A673 (cell line): Measurements from ENCODE around the gene LIN54. TPM values are rescaled to one million over a fixed set of nuclear protein-coding genes. Genes with fewer than 3 reads are reported as not detected.
"Not testable (repeated sequence)": the region's sequence is repeated elsewhere in the genome, so short reads cannot be mapped to it uniquely, and the experiment has no call there.

Experiments
- BruUV-seq: library from RNA; stranded (reverse); fragments of 400-500 nt; replicated peaks from 2 replicates; lab custom pipeline; 2021; lab: Mats Ljungman, UMichigan
- CTCF ChIA-PET: fragments of 300-600 bp; sonication (Branson Sonifier 250); formaldehyde crosslinking; loops from one replicate; lab custom pipeline; 2022; ENCODE audit warnings: antibody characterized with exemption; lab: Charles Lee
- POLR2A ChIA-PET: fragments of 300-600 bp; sonication (Branson Sonifier 250); formaldehyde crosslinking; loops from one replicate; lab custom pipeline; 2022; ENCODE audit warnings: antibody characterized with exemption; ENCODE audit not compliant: low non-redundant PET; lab: Charles Lee
- DNase-seq: peaks from one replicate; pipeline ENCODE4 v3.0.0-alpha.2; 2015; ENCODE audit warnings: low spot score
- H3K27ac ChIP-seq: fragments of 200-600 bp; sonication (generic); 2 replicates; pipeline ENCODE4 v1.5.1; 2016; ENCODE audit warnings: mixed run types, low read depth, mild to moderate bottlenecking, mixed read lengths, antibody characterized with exemption, low read length; ENCODE audit not compliant: poor library complexity, severe bottlenecking
- H3K27me3 ChIP-seq: fragments of 200-600 bp; sonication (generic); replicated peaks from 2 replicates; pipeline ENCODE4 v1.6.1; 2017; ENCODE audit warnings: mixed run types, low read depth, mild to moderate bottlenecking, mixed read lengths, antibody characterized with exemption, low read length; ENCODE audit not compliant: insufficient read depth, poor library complexity
- H3K36me3 ChIP-seq: fragments of 200-600 bp; sonication (generic); 2 replicates; pipeline ENCODE4 v1.6.1; 2016; ENCODE audit warnings: mixed run types, mild to moderate bottlenecking, mixed read lengths, antibody characterized with exemption, low read length; ENCODE audit not compliant: insufficient read depth, poor library complexity, severe bottlenecking
- H3K4me1 ChIP-seq: fragments of 200-600 bp; sonication (generic); 2 replicates; pipeline ENCODE4 v1.6.1; 2017; ENCODE audit warnings: mixed run types, mild to moderate bottlenecking, mixed read lengths, antibody characterized with exemption, low read length; ENCODE audit not compliant: insufficient read depth, poor library complexity, severe bottlenecking
- H3K4me3 ChIP-seq: fragments of 200-600 bp; sonication (generic); 2 replicates; pipeline ENCODE4 v1.5.1; 2016; ENCODE audit warnings: low read depth, mixed run types, mild to moderate bottlenecking, mixed read lengths, low read length; ENCODE audit not compliant: poor library complexity, severe bottlenecking
- H3K9me3 ChIP-seq: fragments of 200-600 bp; sonication (generic); 2 replicates; pipeline ENCODE4 v1.6.1; 2016; ENCODE audit warnings: mixed run types, low read depth, mild to moderate bottlenecking, mixed read lengths, antibody characterized with exemption, low read length; ENCODE audit not compliant: poor library complexity, severe bottlenecking
- EZH2 ChIP-seq: fragments of 200-600 bp; sonication (generic); IDR thresholded peaks from 2 replicates; pipeline ENCODE4 v1.6.1; 2017; ENCODE audit warnings: borderline replicate concordance, low read depth, mild to moderate bottlenecking, mixed read lengths, antibody characterized with exemption, low read length; ENCODE audit not compliant: poor library complexity, severe bottlenecking
- intact Hi-C: fragments of 100-400 bp; cut with micrococcal nuclease; formaldehyde crosslinking; loops from one replicate; pipeline ENCODE4 v1.10.0; 2022; ENCODE audit not compliant: unreplicated experiment
- total RNA-seq: library from RNA; stranded (reverse); gene quantifications from 2 replicates; pipeline ENCODE4 v1.2.3, GENCODE V29; 2021
- TF ChIP-seq, protein P1 (sequence below): fragments of 300-800, 200-600 bp; sonication (generic); conservative IDR thresholded peaks from 2 replicates; pipeline ENCODE4 v1.5.1; 2017; ENCODE audit warnings: low read depth, mild to moderate bottlenecking, antibody characterized with exemption, low read length, moderate library complexity, mixed read lengths

The LIN54 gene
- total RNA-seq, 1 experiment from 2014 or later = 16.0 TPM

DNA sequence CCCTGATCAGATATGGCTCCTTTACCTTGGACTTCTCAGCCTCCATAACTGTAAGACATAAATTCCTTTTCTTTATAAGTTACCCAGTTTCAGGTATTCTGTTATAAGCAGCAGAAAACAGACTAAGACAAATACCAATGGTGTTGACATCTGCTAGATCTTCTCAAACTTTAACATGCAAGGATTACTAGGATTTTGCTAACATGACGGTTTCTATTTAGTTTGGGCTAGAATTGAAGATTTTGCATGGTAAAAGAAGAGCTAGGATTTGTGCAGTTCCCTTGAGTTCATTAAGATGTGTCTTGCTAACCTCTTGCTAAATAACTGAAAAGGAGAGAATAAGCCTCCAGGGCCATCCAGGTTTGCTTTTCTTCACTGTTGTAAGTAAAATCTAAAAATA lies 19.1 kb upstream of the LIN54 start:
- POLR2A ChIA-PET = no interaction called here
- H3K36me3 ChIP-seq = no peaks in the 10 kb centered on the region
- H3K9me3 ChIP-seq = no peaks in the 10 kb centered on the region
- no peaks in the 10 kb centered on the region for H3K27me3 ChIP-seq
- intact Hi-C loops = no loop called here
- no peak overlapping the region for H3K27ac ChIP-seq
- no TSS peak for BruUV-seq
- no peaks in the 10 kb centered on the region for H3K4me1 ChIP-seq
- CTCF ChIA-PET = no interaction called here
- TF ChIP-seq, protein P1, sequence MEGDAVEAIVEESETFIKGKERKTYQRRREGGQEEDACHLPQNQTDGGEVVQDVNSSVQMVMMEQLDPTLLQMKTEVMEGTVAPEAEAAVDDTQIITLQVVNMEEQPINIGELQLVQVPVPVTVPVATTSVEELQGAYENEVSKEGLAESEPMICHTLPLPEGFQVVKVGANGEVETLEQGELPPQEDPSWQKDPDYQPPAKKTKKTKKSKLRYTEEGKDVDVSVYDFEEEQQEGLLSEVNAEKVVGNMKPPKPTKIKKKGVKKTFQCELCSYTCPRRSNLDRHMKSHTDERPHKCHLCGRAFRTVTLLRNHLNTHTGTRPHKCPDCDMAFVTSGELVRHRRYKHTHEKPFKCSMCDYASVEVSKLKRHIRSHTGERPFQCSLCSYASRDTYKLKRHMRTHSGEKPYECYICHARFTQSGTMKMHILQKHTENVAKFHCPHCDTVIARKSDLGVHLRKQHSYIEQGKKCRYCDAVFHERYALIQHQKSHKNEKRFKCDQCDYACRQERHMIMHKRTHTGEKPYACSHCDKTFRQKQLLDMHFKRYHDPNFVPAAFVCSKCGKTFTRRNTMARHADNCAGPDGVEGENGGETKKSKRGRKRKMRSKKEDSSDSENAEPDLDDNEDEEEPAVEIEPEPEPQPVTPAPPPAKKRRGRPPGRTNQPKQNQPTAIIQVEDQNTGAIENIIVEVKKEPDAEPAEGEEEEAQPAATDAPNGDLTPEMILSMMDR = no peak
- no peak for TF ChIP-seq EZH2
- H3K4me3 ChIP-seq = no peak overlapping the region
- no peak for DNase-seq

DNA sequence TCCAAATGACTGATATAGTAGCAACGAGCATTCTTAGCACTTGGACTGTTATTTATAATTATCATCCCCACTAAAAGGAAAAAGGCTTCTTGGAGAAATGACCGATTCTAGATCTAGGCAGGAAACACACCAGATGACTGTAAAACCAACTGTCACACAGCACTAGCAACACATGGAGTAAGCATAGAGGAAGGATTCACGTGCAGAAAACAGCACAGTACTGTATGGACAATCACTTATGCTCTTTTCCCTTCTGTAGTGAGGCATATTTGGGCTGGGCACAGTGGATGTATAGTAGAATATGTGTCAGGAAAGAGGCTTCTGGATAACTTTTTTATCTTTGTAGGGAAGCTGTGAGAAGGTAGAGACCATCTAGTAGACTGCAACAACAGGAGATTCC lies 18.4 kb upstream of the LIN54 start:
- no peaks in the 10 kb centered on the region for H3K4me1 ChIP-seq
- POLR2A ChIA-PET = no interaction called here
- no peaks in the 10 kb centered on the region for H3K9me3 ChIP-seq
- CTCF ChIA-PET = no interaction called here
- no TSS peak for BruUV-seq
- no peak overlapping the region for H3K27ac ChIP-seq
- H3K36me3 ChIP-seq = no peaks in the 10 kb centered on the region
- no peak overlapping the region for H3K4me3 ChIP-seq
- TF ChIP-seq, protein P1 = no peak
- no peak for DNase-seq
- H3K27me3 ChIP-seq = no peaks in the 10 kb centered on the region
- intact Hi-C loops = no loop called here

DNA sequence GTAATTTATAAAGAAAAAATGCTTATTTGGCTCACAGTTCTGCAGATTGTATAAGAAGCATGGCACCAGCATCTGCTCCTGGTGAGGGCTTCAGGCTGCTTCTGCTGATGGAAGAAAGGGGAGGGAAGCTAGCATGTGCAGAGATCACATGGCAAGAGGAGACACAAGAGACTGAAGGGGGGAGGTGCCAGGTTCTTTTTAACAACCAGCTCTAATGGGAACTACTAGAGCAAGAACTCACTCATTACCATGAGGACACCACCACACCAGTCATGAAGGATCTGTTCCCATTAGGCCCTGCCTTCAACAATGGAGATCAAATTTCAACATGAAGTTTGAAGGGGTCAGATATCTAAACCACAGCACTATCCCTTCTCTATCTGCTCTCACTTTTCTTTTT lies 14.9 kb upstream of the LIN54 start:
- Histone ChIP-seq H3K9me3 (no peaks in the 10 kb centered on the region), H3K4me1 (no peaks in the 10 kb centered on the region), H3K4me3 (no peak overlapping the region), H3K36me3 (no peaks in the 10 kb centered on the region), H3K27ac (no peak overlapping the region), H3K27me3 (no peaks in the 10 kb centered on the region)
- TF ChIP-seq, protein P1 = no peak
- no peak for TF ChIP-seq EZH2
- no TSS peak for BruUV-seq
- DNase-seq = no peak
- ChIA-PET CTCF (no interaction called here), POLR2A (no interaction called here)
- intact Hi-C loops = no loop called here

DNA sequence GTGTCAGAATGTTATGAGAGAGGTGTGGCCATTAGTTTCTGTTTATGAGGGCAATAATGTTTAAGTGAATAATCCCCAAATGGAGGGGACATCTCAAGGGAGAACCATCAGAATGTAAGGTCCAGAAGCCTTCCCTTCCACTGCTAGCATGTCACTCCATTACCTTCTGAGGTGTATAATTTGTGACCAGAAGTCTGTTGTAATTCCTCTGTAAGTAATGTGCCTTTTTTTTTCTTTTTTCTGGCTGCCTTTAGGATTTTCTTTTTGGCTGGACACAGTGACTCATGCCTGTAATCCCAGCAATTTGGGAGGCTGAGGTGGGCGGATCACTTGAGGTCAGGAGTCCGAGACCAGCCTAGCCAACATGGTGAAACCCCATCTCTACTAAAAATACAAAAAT lies 13.6 kb upstream of the LIN54 start:
- ChIA-PET CTCF (no interaction called here), POLR2A (no interaction called here)
- no peaks in the 10 kb centered on the region for H3K36me3 ChIP-seq
- no TSS peak for BruUV-seq
- H3K4me3 ChIP-seq = no peak overlapping the region
- no peak for DNase-seq
- TF ChIP-seq, protein P1 = no peak
- no peaks in the 10 kb centered on the region for H3K9me3 ChIP-seq
- no peaks in the 10 kb centered on the region for H3K4me1 ChIP-seq
- no peaks in the 10 kb centered on the region for H3K27me3 ChIP-seq
- H3K27ac ChIP-seq = no peak overlapping the region
- intact Hi-C loops = no loop called here

DNA sequence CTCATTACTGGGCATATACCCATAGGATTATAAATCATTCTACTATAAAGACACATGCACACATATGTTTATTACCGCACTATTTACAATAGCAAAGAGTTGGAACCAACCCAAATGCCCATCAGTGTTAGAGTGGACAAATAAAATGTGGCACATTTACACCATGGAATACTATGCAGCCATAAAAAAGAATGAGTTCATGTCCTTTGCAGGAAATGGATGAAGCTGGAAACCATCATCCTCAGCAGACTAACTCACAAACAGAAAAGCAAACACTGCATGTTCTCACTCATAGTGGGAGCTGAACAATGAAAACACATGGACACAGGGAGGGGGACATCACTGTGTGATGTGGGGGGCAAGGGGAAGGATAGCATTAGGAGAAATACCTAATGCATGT lies 13.0 kb upstream of the LIN54 start:
- H3K27ac ChIP-seq, CTCF ChIA-PET, H3K4me1 ChIP-seq, DNase-seq, H3K27me3 ChIP-seq, intact Hi-C loops, H3K9me3 ChIP-seq, H3K36me3 ChIP-seq, H3K4me3 ChIP-seq, POLR2A ChIA-PET, BruUV-seq: not testable (repeated sequence)
